Measurements from ENCODE around the gene PPL. TPM values are rescaled to one million over a fixed set of nuclear protein-coding genes. Genes with fewer than 3 reads are reported as not detected.
"Not testable (repeated sequence)": the region's sequence is repeated elsewhere in the genome, so short reads cannot be mapped to it uniquely, and the experiment has no call there.

PPL gene
- total and polyA plus RNA-seq, 9 donors: 0.53 to 18.3 (median 1.1) TPM

GRCh38 chr16:4896761-4897160 lies 40.2 kb downstream of the PPL start:
- not testable (repeated sequence) for H3K9me3 ChIP-seq (replicated peaks; ENCODE audit: control insufficient read depth, low read depth, low read length); DNase-seq; H3K4me3 ChIP-seq (ENCODE audit: low read length); H3K27ac ChIP-seq (ENCODE audit: low read length); H3K27me3 ChIP-seq (ENCODE audit: control insufficient read depth, insufficient read depth, low read length); H3K36me3 ChIP-seq (ENCODE audit: control insufficient read depth, insufficient read depth, low read length)
- H3K4me1 ChIP-seq (ENCODE audit: control insufficient read depth, insufficient read depth, low read length): peaks cover 15% of the 10 kb centered on the region
- 68% methylated on average over 3 of the region's 9 CpGs for WGBS (ENCODE audit: insufficient coverage)

GRCh38 chr16:4895366-4895765 lies 41.6 kb downstream of the PPL start:
- WGBS (ENCODE audit: insufficient coverage): 91% methylated on average over 11 of the region's 13 CpGs
- no peaks in the 10 kb centered on the region for H3K36me3 ChIP-seq (ENCODE audit: control insufficient read depth, insufficient read depth, low read length)
- no peak for DNase-seq

GRCh38 chr16:4894276-4895150 lies 42.4 kb downstream of the PPL start:
- Histone ChIP-seq H3K36me3 (ENCODE audit: control insufficient read depth, insufficient read depth, low read length) (no peaks in the 10 kb centered on the region), H3K27ac (ENCODE audit: low read length) (no peak overlapping the region), H3K4me1 (ENCODE audit: control insufficient read depth, insufficient read depth, low read length) (peaks cover 20% of the 10 kb centered on the region), H3K4me3 (ENCODE audit: low read length) (no peak overlapping the region), H3K9me3 (replicated peaks; ENCODE audit: control insufficient read depth, low read depth, low read length) (peaks cover 4% of the 10 kb centered on the region), H3K27me3 (ENCODE audit: control insufficient read depth, insufficient read depth, low read length) (no peaks in the 10 kb centered on the region)
- WGBS (ENCODE audit: insufficient coverage): 75% methylated on average over 12 of the region's 22 CpGs
- DNase-seq: no peak

More at GRCh38 chr16:4895366-4895765, 41.6 kb downstream of the PPL start:
- H3K27me3 ChIP-seq (ENCODE audit: control insufficient read depth, insufficient read depth, low read length): no peaks in the 10 kb centered on the region
- H3K27ac ChIP-seq (ENCODE audit: low read length): no peak overlapping the region
- H3K4me1 ChIP-seq (ENCODE audit: control insufficient read depth, insufficient read depth, low read length): peaks cover 20% of the 10 kb centered on the region
- no peak overlapping the region for H3K4me3 ChIP-seq (ENCODE audit: low read length)
- H3K9me3 ChIP-seq (replicated peaks; ENCODE audit: control insufficient read depth, low read depth, low read length): peaks cover 4% of the 10 kb centered on the region

GRCh38 chr16:4893103-4893862 lies 43.7 kb downstream of the PPL start:
- Histone ChIP-seq H3K27me3 (ENCODE audit: control insufficient read depth, insufficient read depth, low read length) (no peaks in the 10 kb centered on the region), H3K9me3 (replicated peaks; ENCODE audit: control insufficient read depth, low read depth, low read length) (no peaks in the 10 kb centered on the region), H3K27ac (ENCODE audit: low read length) (no peak overlapping the region), H3K4me3 (ENCODE audit: low read length) (no peak overlapping the region), H3K4me1 (ENCODE audit: control insufficient read depth, insufficient read depth, low read length) (peaks cover 20% of the 10 kb centered on the region), H3K36me3 (ENCODE audit: control insufficient read depth, insufficient read depth, low read length) (no peaks in the 10 kb centered on the region)
- no peak for DNase-seq
- 79% methylated on average over 20 of the region's 26 CpGs for whole genome bisulfite sequencing (ENCODE audit: insufficient coverage)

GRCh38 chr16:4892361-4893102 lies 44.4 kb downstream of the PPL start:
- DNase-seq: peak; percentile 75
- 22% methylated on average over 22 of the region's 23 CpGs for WGBS (ENCODE audit: insufficient coverage)

GRCh38 chr16:4891886-4892216 lies 45.1 kb downstream of the PPL start:
- peaks cover 10% of the 10 kb centered on the region for H3K36me3 ChIP-seq (ENCODE audit: control insufficient read depth, insufficient read depth, low read length)
- H3K9me3 ChIP-seq (replicated peaks; ENCODE audit: control insufficient read depth, low read depth, low read length): no peaks in the 10 kb centered on the region
- 30% methylated on average over 12 of the region's 12 CpGs for WGBS (ENCODE audit: insufficient coverage)
- DNase-seq: no peak
- no peak overlapping the region for H3K27ac ChIP-seq (ENCODE audit: low read length)
- peaks cover 20% of the 10 kb centered on the region for H3K4me1 ChIP-seq (ENCODE audit: control insufficient read depth, insufficient read depth, low read length)
- no peaks in the 10 kb centered on the region for H3K27me3 ChIP-seq (ENCODE audit: control insufficient read depth, insufficient read depth, low read length)
- H3K4me3 ChIP-seq (ENCODE audit: low read length): no peak overlapping the region

More at GRCh38 chr16:4892361-4893102, 44.4 kb downstream of the PPL start:
- H3K4me1 ChIP-seq (ENCODE audit: control insufficient read depth, insufficient read depth, low read length): peaks cover 20% of the 10 kb centered on the region
- no peak overlapping the region for H3K27ac ChIP-seq (ENCODE audit: low read length)
- H3K36me3 ChIP-seq (ENCODE audit: control insufficient read depth, insufficient read depth, low read length): peaks cover 6% of the 10 kb centered on the region
- no peak overlapping the region for H3K4me3 ChIP-seq (ENCODE audit: low read length)
- no peaks in the 10 kb centered on the region for H3K9me3 ChIP-seq (replicated peaks; ENCODE audit: control insufficient read depth, low read depth, low read length)
- H3K27me3 ChIP-seq (ENCODE audit: control insufficient read depth, insufficient read depth, low read length): no peaks in the 10 kb centered on the region

- 80% methylated on average over 10 of the region's 16 CpGs for WGBS (ENCODE audit: insufficient coverage)
- Histone ChIP-seq H3K27me3 (ENCODE audit: control insufficient read depth, insufficient read depth, low read length) (no peaks in the 10 kb centered on the region), H3K9me3 (replicated peaks; ENCODE audit: control insufficient read depth, low read depth, low read length) (no peaks in the 10 kb centered on the region), H3K4me1 (ENCODE audit: control insufficient read depth, insufficient read depth, low read length) (peaks cover 20% of the 10 kb centered on the region), H3K27ac (ENCODE audit: low read length) (no peak overlapping the region), H3K4me3 (ENCODE audit: low read length) (no peak overlapping the region), H3K36me3 (ENCODE audit: control insufficient read depth, insufficient read depth, low read length) (peaks cover 14% of the 10 kb centered on the region)
- no peak for DNase-seq
Measured at GRCh38 chr16:4891097-4891885, 45.7 kb downstream of the PPL start.

- Histone ChIP-seq H3K27me3 (ENCODE audit: control insufficient read depth, insufficient read depth, low read length) (no peaks in the 10 kb centered on the region), H3K36me3 (ENCODE audit: control insufficient read depth, insufficient read depth, low read length) (peaks cover 20% of the 10 kb centered on the region), H3K4me1 (ENCODE audit: control insufficient read depth, insufficient read depth, low read length) (peaks cover 21% of the 10 kb centered on the region), H3K27ac (ENCODE audit: low read length) (no peak overlapping the region), H3K9me3 (replicated peaks; ENCODE audit: control insufficient read depth, low read depth, low read length) (no peaks in the 10 kb centered on the region), H3K4me3 (ENCODE audit: low read length) (no peak overlapping the region)
- no peak for DNase-seq
- 90% methylated on average over 13 of the region's 16 CpGs for WGBS (ENCODE audit: insufficient coverage)
Measured at GRCh38 chr16:4890686-4891085, 46.3 kb downstream of the PPL start.

GRCh38 chr16:4890026-4890425 lies 46.9 kb downstream of the PPL start:
- Histone ChIP-seq H3K36me3 (ENCODE audit: control insufficient read depth, insufficient read depth, low read length) (peaks cover 25% of the 10 kb centered on the region), H3K27me3 (ENCODE audit: control insufficient read depth, insufficient read depth, low read length) (no peaks in the 10 kb centered on the region), H3K4me3 (ENCODE audit: low read length) (no peak overlapping the region), H3K27ac (ENCODE audit: low read length) (no peak overlapping the region), H3K9me3 (replicated peaks; ENCODE audit: control insufficient read depth, low read depth, low read length) (no peaks in the 10 kb centered on the region), H3K4me1 (ENCODE audit: control insufficient read depth, insufficient read depth, low read length) (peaks cover 22% of the 10 kb centered on the region)
- WGBS (ENCODE audit: insufficient coverage): 80% methylated on average over 10 of the region's 11 CpGs
- no peak for DNase-seq

All from muscle of leg (tissue), 11 donors.